T-cell (primary cell): ENCODE data around the gene FBXO42. TPM values are rescaled to one million over a fixed set of nuclear protein-coding genes. Genes with fewer than 3 reads are reported as not detected.

Source experiments
- ATAC-seq, 4 experiments: fragments of 200-7000 bp in 3 of 4; fragments of 150-1000 bp in 1 of 4; cut with Tn5 transposase; replicated peaks in 1 of 4; 1 replicate in 3 of 4; 2 replicates in 1 of 4; pipeline ENCODE4 v1.10.0; 2021; ENCODE audit warnings: moderate library complexity in 3 of 4, mild to moderate bottlenecking in 2 of 4, moderate number of reproducible peaks in 1 of 4
- CTCF ChIA-PET, 2 donors: fragments of 300-600 bp; sonication (Branson Sonifier 250); formaldehyde crosslinking; loops; one replicate each; lab custom pipeline; 2022; ENCODE audit warnings: antibody characterized with exemption in 2 of 2; lab: Charles Lee
- POLR2A ChIA-PET, 2 donors: fragments of 300-600 bp; sonication (Branson Sonifier 250); formaldehyde crosslinking; loops; one replicate each; lab custom pipeline; 2022; ENCODE audit warnings: antibody characterized with exemption in 2 of 2; lab: Charles Lee
- DNase-seq, 35 experiments: peaks; one replicate each; pipeline versions ENCODE4 v3.0.0 to v3.0.0-alpha.2; 2013 to 2023
- H3K27ac ChIP-seq: one replicate; pipeline ENCODE4 v1.5.1; 2013; ENCODE audit warnings: low read length
- H3K27me3 ChIP-seq, 2 experiments: replicated peaks in 1 of 2; 1 replicate in 1 of 2; 2 replicates in 1 of 2; pipeline versions ENCODE4 v1.6.1 to v1.7.0; 2013; ENCODE audit warnings: low read length in 1 of 2, mixed read lengths in 1 of 2; ENCODE audit not compliant: control insufficient read depth in 2 of 2, insufficient read depth in 2 of 2; ENCODE audit errors: extremely low read depth in 1 of 2
- H3K36me3 ChIP-seq, 2 donors: 1 replicate in 1 of 2; 2 replicates in 1 of 2; pipeline versions ENCODE4 v1.6.1 to v1.7.0; 2013; ENCODE audit warnings: low read length in 1 of 2; ENCODE audit not compliant: control insufficient read depth in 2 of 2, insufficient read depth in 1 of 2; ENCODE audit errors: extremely low read depth in 1 of 2
- H3K4me1 ChIP-seq, 2 experiments: 1 replicate in 1 of 2; 2 replicates in 1 of 2; pipeline versions ENCODE4 v1.6.1 to v1.7.0; 2013; ENCODE audit warnings: low read length in 2 of 2, mixed read lengths in 1 of 2; ENCODE audit not compliant: insufficient read depth in 2 of 2, control insufficient read depth in 1 of 2; ENCODE audit errors: extremely low read depth in 1 of 2
- H3K4me3 ChIP-seq, 2 donors: 1 replicate in 1 of 2; 2 replicates in 1 of 2; pipeline versions ENCODE4 v1.5.1 to v1.7.0; 2013; ENCODE audit warnings: mild to moderate bottlenecking in 2 of 2, low read length in 1 of 2, moderate library complexity in 1 of 2; ENCODE audit not compliant: control insufficient read depth in 1 of 2; ENCODE audit errors: extremely low read depth in 1 of 2
- H3K9me3 ChIP-seq: 2 replicates; pipeline ENCODE4 v1.7.0; 2013
- H3K27ac Mint-ChIP-seq, 2 donors: one replicate each; pipeline ENCODE4 v1.8.0; 2020 to 2021; ENCODE audit warnings: mild to moderate bottlenecking in 2 of 2, mixed read lengths in 2 of 2
- H3K27me3 Mint-ChIP-seq, 2 donors: one replicate each; pipeline ENCODE4 v1.8.0; 2021 to 2022; ENCODE audit warnings: mixed read lengths in 2 of 2
- H3K36me3 Mint-ChIP-seq: one replicate; pipeline ENCODE4 v1.8.0; 2021; ENCODE audit warnings: mixed read lengths
- H3K4me1 Mint-ChIP-seq, 3 donors: one replicate each; pipeline ENCODE4 v1.8.0; 2020 to 2022; ENCODE audit warnings: mixed read lengths in 3 of 3, mild to moderate bottlenecking in 1 of 3
- H3K4me3 Mint-ChIP-seq, 3 donors: one replicate each; pipeline ENCODE4 v1.8.0; 2020 to 2022; ENCODE audit warnings: mild to moderate bottlenecking in 3 of 3, mixed read lengths in 3 of 3, moderate library complexity in 3 of 3
- H3K9me3 Mint-ChIP-seq, 3 donors: one replicate each; pipeline ENCODE4 v1.8.0; 2020 to 2022; ENCODE audit warnings: mixed read lengths in 3 of 3
- WGBS: methylation state at CpG from one replicate; pipeline ENCODE4 v1.1.5; 2013; ENCODE audit warnings: missing lambda C conversion rate; ENCODE audit not compliant: insufficient coverage; 5-methylcytosine and 5-hydroxymethylcytosine counted together
- total RNA-seq, 35 experiments: library from RNA in 6 of 35; stranded (reverse) in 6 of 35; fragments of 120-200 nt in 1 of 35; gene quantifications; one replicate each; pipeline versions ENCODE4 v1.2.1 to v1.2.4 and lab custom pipeline; 2013 to 2026

The FBXO42 gene
- total RNA-seq, 5 donors from 2014 or later (not counting 1 experiment from before 2014, with no cell fraction given) = 20.6 to 23.4 (median 22.5) TPM

- no peaks in the 10 kb centered on the region for H3K36me3 Mint-ChIP-seq
- WGBS = no CpG with 5 or more reads among the region's 2 CpGs
- H3K9me3 Mint-ChIP-seq = no peaks in the 10 kb centered on the region
- H3K27me3 Mint-ChIP-seq = no peaks in the 10 kb centered on the region
- CTCF ChIA-PET = interaction anchor here in 1 of 2 donors (0.5 to 3.7 kb wide), 2 partner anchors 8 to 353 kb away, joined by 5 to 25 read pairs; no protein-coding TSS in a partner anchor
- no peak overlapping the region for H3K27ac ChIP-seq
- no peaks in the 10 kb centered on the region for H3K36me3 ChIP-seq
- DNase-seq (no peak), ATAC-seq (no peak)
- POLR2A ChIA-PET = no interaction called here
- H3K27me3 ChIP-seq = no peaks in the 10 kb centered on the region
- H3K9me3 ChIP-seq = no peaks in the 10 kb centered on the region
- peaks cover 19 to 29% (median 24%) of the 10 kb centered on the region in 3 donors for H3K4me1 Mint-ChIP-seq
- no peak overlapping the region for H3K27ac Mint-ChIP-seq
- no peak overlapping the region for H3K4me3 ChIP-seq
- peaks cover 11 to 25% of the 10 kb centered on the region in 2 experiments for H3K4me1 ChIP-seq
- H3K4me3 Mint-ChIP-seq = peak overlapping the region in 1 of 3 donors; percentile 28
Measured at GRCh38 chr1:16354619-16355018, 2.3 kb upstream of the FBXO42 start.

DNA sequence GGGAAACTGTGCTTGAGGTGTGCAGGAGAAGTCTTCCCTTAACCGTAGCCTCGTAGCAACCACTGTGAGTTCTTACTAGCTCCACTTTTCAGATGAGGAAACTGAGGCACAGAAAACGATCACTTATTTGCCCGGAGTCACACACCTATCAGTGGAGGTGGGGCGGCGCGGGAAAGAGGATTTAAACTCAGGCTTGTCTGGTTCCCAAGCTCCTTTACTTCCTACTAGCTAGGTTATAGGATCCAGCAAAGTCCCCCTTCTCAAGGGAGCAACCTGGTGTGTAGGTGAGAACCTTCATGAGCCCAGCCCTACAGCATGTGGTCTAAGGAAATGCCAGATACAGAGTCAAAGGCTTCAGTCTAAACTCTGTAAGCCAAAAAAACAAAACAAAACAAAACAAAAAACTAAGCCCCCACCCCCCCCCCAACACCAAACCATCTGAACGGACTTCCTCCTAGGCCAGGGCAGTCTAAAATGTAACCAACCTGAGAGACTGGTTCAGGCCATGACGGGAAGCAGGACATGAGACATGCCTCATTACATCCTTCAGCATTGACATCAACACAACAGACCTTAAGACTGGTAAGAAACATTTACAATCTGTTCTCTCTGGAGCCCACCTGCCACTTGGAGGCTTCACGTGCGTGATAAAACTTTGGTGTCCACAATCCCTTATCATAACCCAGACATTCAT lies 709 bp upstream of the FBXO42 start:
- H3K27me3 Mint-ChIP-seq = no peaks in the 10 kb centered on the region
- Histone ChIP-seq H3K27me3 (no peaks in the 10 kb centered on the region), H3K4me3 (peak overlapping the region; percentile 79 to 96), H3K36me3 (no peaks in the 10 kb centered on the region), H3K4me1 (peaks cover 11 to 28% of the 10 kb centered on the region in 2 experiments), H3K9me3 (no peaks in the 10 kb centered on the region), H3K27ac (peak overlapping the region; percentile 93)
- no peaks in the 10 kb centered on the region for H3K9me3 Mint-ChIP-seq
- peaks cover 29 to 40% (median 35%) of the 10 kb centered on the region in 3 donors for H3K4me1 Mint-ChIP-seq
- CTCF ChIA-PET = interaction anchor here (0.5 to 3.7 kb wide), 6 partner anchors 10 to 56 kb away, joined by 3 to 25 read pairs (median 4); no protein-coding TSS in a partner anchor
- peak overlapping the region; percentile 87 to 88 for H3K27ac Mint-ChIP-seq
- H3K36me3 Mint-ChIP-seq = no peaks in the 10 kb centered on the region
- ATAC-seq (no peak), DNase-seq (peak in 1 of 35 experiments; percentile 28)
- POLR2A ChIA-PET = interaction anchor here in 1 of 2 donors (0.5 to 1.2 kb wide), 3 partner anchors 9 to 16 kb away, joined by 3 read pairs; no protein-coding TSS in a partner anchor
- WGBS = 14% methylated on average over 1 of the region's 11 CpGs
- H3K4me3 Mint-ChIP-seq = peak overlapping the region; percentile 89 to 94 (median 94)

- H3K36me3 Mint-ChIP-seq = no peaks in the 10 kb centered on the region
- H3K27ac Mint-ChIP-seq = peak overlapping the region; percentile 87 to 91
- peak overlapping the region; percentile 79 to 96 for H3K4me3 ChIP-seq
- H3K4me1 ChIP-seq = peaks cover 11 to 28% of the 10 kb centered on the region in 2 experiments
- peak overlapping the region; percentile 78 for H3K27ac ChIP-seq
- H3K27me3 Mint-ChIP-seq = no peaks in the 10 kb centered on the region
- no peaks in the 10 kb centered on the region for H3K36me3 ChIP-seq
- H3K4me3 Mint-ChIP-seq = peak overlapping the region; percentile 89 to 94 (median 94)
- peak in 1 of 35 experiments; percentile 31 for DNase-seq
- H3K27me3 ChIP-seq = no peaks in the 10 kb centered on the region
- H3K9me3 Mint-ChIP-seq = no peaks in the 10 kb centered on the region
- no peaks in the 10 kb centered on the region for H3K9me3 ChIP-seq
- WGBS = no CpG with 5 or more reads among the region's 20 CpGs
- H3K4me1 Mint-ChIP-seq = peaks cover 31 to 44% (median 36%) of the 10 kb centered on the region in 3 donors
- CTCF ChIA-PET = interaction anchor here (0.6 to 3.7 kb wide), 6 partner anchors 11 to 560 kb away, joined by 3 to 25 read pairs (median 4); no protein-coding TSS in a partner anchor
- POLR2A ChIA-PET = interaction anchor here in 1 of 2 donors (0.6 kb wide), 1 partner anchor 10 kb away, joined by 7 read pairs; no protein-coding TSS in a partner anchor
- ATAC-seq = no peak
Measured at GRCh38 chr1:16351456-16351993, 755 bp downstream of the FBXO42 start.

- H3K9me3 Mint-ChIP-seq = no peaks in the 10 kb centered on the region
- H3K36me3 Mint-ChIP-seq = no peaks in the 10 kb centered on the region
- ChIA-PET POLR2A (interaction anchor here in 1 of 2 donors (0.6 to 0.7 kb wide), 2 partner anchors 31 to 269 kb away, joined by 3 to 4 read pairs; no protein-coding TSS in a partner anchor), CTCF (interaction anchor here in 1 of 2 donors (0.6 kb wide), 1 partner anchor 43 kb away, joined by 4 read pairs; no protein-coding TSS in a partner anchor)
- peaks cover 41 to 51% (median 43%) of the 10 kb centered on the region in 3 donors for H3K4me1 Mint-ChIP-seq
- no peak overlapping the region for H3K4me3 ChIP-seq
- no peaks in the 10 kb centered on the region for H3K36me3 ChIP-seq
- H3K4me1 ChIP-seq = peaks cover 11 to 30% of the 10 kb centered on the region in 2 experiments
- H3K9me3 ChIP-seq = no peaks in the 10 kb centered on the region
- WGBS = 80% methylated on average over 2 of the region's 2 CpGs
- H3K27ac Mint-ChIP-seq = no peak overlapping the region
- ATAC-seq (no peak), DNase-seq (no peak)
- H3K4me3 Mint-ChIP-seq = peak overlapping the region in 2 of 3 donors; percentile 89 to 94
- H3K27ac ChIP-seq = no peak overlapping the region
- no peaks in the 10 kb centered on the region for H3K27me3 ChIP-seq
- H3K27me3 Mint-ChIP-seq = no peaks in the 10 kb centered on the region
Measured at GRCh38 chr1:16349847-16350406, 2.4 kb downstream of the FBXO42 start.

GRCh38 chr1:16348414-16349182 lies 3.7 kb downstream of the FBXO42 start:
- no peak for ATAC-seq
- Histone ChIP-seq H3K9me3 (no peaks in the 10 kb centered on the region), H3K27ac (no peak overlapping the region), H3K4me3 (no peak overlapping the region), H3K36me3 (no peaks in the 10 kb centered on the region), H3K4me1 (peaks cover 11 to 30% of the 10 kb centered on the region in 2 experiments), H3K27me3 (no peaks in the 10 kb centered on the region)
- no peak overlapping the region for H3K4me3 Mint-ChIP-seq
- H3K36me3 Mint-ChIP-seq = no peaks in the 10 kb centered on the region
- CTCF ChIA-PET = interaction anchor here (0.6 to 1.3 kb wide), 2 partner anchors 15 to 145 kb away, joined by 3 to 4 read pairs; no protein-coding TSS in a partner anchor
- POLR2A ChIA-PET = interaction anchor here (0.6 to 0.7 kb wide), 4 partner anchors 30 to 1146 kb away, joined by 3 to 7 read pairs (median 4); no protein-coding TSS in a partner anchor
- 100% methylated on average over 1 of the region's 14 CpGs for WGBS
- H3K27ac Mint-ChIP-seq = no peak overlapping the region
- no peaks in the 10 kb centered on the region for H3K27me3 Mint-ChIP-seq
- H3K9me3 Mint-ChIP-seq = no peaks in the 10 kb centered on the region
- H3K4me1 Mint-ChIP-seq = peaks cover 41 to 51% (median 43%) of the 10 kb centered on the region in 3 donors
- no peak for DNase-seq
